GM19035 (cell line): ENCODE data around the gene YES1.
"Not testable (repeated sequence)": the region's sequence is repeated elsewhere in the genome, so short reads cannot be mapped to it uniquely, and the experiment has no call there.

Source experiments
- ATAC-seq: cut with Tn5 transposase; IDR thresholded peaks from one replicate; pipeline ENCODE4 v1.9.1; 2021; ENCODE audit not compliant: unreplicated experiment

The YES1 gene

DNA sequence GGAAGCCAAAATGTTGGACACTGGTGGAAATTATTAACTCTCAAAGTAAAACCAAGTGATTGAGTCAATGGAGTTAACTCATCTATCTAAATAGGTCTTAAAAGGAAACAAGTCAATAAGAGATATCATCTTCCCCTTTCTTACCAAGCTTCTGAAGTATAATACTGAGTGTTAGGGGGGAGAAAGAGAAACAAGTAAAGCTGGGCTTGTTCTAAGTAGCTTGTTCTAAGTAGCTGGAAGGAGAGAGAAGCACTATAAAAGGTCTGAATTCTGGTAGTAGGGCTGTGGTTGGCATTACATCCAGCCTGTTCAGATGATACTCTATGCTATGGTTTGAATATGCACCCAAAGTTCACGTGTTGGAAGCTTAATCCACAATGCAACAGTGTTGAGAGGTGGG, 26.8 kb downstream of the YES1 start:
- no peak for ATAC-seq

DNA sequence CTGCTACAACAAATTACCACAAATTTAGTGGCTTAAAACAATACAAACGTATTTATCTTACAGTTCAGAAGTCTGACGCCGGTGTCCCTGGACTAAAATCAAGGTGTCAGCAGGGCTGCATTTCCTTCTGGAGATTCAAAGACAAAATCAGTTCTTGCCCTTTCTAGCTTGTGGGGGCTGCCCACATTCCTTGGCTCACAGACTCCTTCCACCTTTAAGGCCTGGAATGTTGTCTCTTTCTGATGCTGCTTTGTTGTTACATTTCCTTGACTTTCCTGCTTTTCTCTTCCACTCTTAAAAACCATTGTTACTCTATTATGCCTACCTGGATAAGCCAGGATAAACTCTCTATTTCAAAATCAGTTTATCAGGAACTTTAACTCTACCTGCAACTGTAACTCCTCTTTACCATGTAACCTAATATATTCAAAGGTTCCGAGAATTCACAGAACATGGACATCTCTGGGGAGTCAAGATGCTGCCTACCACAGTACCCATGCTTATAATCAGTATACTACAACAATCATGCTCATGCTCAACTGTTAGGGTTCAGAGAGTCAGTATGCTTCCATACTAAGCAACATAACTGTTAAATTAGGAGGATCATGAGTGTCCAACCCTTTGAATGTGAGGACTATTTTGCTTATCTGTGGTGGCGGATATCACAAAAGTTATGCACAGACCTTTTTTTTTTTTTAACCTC, 27.4 kb downstream of the YES1 start:
- ATAC-seq, result no peak

DNA sequence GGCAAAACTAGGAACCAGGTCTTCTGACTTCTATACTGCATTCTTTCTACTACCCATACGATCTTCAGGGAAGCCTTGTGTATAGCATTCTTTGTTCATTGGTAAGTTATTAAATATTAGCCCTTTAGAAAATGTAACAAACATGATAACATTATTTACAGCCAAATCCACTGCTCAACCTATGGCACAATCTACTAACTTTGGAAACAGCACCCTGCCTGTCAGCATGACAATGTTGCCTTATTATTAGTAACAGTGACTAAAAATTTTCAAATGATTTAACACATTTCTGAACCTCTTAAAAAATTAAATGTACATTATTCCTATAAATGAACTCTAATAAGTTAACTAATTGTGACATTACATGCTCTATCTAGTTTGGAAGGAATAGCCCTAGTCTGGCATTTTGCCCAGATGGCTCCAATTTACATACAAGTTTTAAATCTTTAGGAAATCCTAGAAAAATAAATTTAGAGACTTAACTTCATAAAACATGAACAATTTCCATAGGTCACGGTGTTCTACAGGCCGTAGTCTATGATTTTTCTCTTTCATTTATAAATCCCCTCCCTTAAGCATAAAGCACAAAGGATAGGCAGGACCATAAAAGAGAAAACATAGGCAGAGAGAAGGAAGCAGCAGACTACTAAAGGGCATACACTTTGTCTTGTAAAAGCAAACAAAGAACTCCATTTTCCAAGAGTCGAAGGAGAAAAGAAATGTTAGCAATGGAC, 33.7 kb downstream of the YES1 start:
- no peak for ATAC-seq

GRCh38 chr18:777021-777420, 35.0 kb downstream of the YES1 start:
- ATAC-seq, result no peak

DNA sequence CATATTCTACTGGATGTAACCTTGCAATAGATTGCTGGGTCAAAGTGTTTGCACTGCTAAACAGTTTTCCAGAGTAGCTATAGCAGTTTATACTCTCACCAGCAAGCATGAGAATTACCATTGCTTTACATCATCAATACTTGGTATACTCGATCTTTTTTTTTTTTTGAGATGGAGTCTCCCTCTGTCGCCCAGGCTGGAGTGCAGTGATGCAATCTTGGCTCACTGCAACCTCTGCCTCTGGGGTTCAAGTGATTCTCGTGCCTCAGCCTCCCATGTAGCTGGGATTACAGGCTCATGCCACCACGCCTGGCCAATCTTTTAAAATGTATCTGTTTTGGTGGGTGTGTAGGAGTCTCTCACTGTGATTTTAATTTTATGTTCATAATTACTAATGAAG, 36.0 kb downstream of the YES1 start:
- ATAC-seq, result not testable (repeated sequence)

- ATAC-seq, result no peak
These were observed 37.2 kb downstream of the YES1 start for GRCh38 chr18:774811-775210.

DNA sequence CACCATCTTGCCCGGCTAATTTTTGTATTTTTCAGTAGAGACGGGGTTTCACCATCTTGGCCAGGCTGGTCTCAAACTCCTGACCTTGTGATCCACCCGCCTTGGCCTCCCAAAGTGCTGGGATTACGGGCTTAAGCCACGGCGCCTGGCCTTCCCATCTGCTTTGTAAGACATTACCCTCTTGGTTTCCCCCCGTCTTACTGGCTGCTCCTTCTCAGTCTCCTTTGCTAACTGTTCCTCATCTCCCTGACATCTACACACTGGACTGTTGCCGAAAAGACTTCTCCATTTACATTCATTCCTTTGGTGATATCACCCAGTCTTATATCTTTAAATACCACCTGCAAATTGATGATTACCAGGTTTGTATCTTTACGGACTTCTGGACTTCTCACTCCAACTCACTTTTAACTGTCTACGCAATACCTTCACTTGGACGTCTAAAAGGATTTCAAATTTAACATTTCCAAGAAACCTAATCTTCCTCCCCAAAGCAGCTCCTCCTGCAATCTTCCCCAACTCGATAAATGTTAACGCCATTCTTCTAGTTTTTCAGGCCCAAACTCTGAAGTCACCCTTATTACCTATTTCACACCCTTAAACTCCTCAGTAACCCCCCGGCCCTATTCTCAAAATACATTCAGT, 37.9 kb downstream of the YES1 start:
- no peak for ATAC-seq

DNA sequence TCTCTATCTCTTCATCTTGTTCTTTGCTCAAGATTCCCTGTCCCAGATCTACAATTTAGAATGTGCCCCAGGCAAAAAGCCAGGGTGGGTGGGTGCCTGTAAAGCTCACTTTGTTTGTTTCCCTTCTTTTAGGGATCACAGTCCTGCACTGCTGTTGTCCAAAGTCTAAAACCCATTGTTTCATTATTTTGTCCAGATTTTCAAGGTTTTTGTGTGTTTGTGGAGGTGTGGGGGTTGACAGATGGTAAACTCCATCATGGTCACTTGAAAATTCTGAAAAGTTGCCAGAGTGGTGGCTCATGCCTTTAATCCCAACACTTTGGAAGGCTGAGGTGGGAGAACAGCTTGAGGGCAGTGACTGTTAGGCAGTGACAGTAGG, 41.5 kb downstream of the YES1 start:
- no peak for ATAC-seq

GRCh38 chr18:767961-768360, 44.1 kb downstream of the YES1 start:
- ATAC-seq, result no peak

DNA sequence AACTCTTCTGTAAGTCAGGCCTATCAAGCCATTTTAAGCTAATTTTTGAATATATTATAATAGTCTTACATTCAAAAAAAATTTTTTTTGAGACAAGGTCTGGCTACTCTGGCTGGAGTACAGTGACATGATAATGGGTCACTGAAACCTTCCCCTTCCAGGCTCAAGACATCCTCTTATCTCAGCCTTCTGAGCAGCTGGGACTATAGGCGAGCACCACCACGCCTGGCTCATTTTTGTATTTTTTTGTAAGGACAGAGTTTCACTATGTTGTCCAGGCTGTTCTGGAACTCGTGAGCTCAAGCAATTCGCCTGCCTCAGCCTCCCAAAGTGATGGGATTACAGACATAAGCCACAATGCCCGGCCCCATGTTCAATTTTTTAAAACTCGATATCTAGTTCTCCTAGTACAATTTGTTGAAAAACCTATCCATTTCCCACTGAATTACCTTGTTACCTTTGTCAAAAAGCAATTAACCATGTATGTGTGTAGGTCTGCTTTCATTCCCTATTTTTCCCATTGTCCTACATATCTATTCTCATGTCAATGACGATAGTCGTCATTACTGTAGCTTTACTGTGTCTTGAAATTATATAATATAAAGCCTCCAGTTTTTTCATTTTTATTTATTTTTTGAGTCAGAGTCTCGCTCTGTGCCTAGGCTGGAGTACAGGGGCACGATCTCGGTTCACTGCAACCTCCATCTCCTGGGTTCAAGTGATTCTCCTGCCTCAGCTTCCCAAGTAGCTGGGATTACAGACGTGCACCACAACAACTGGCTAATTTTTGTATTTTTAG, 44.8 kb downstream of the YES1 start:
- no peak for ATAC-seq

DNA sequence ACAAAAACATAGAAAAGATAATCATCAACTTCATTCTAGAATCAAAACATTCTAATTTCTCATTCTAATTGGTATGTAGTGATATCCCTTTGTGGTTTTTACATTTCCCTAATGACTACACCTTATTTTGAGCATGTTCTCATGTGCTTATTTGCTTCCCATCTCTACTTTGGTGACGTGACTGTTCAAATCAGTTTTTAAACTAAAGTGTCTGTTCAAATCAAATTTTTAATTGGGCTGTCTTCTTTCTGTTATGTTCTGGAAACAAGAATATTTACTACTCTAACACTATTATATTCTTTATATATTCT, 45.5 kb downstream of the YES1 start:
- no peak for ATAC-seq

- ATAC-seq, result no peak
These were observed 46.1 kb downstream of the YES1 start for GRCh38 chr18:765764-766549.

GRCh38 chr18:759864-760263, 52.2 kb downstream of the YES1 start:
- ATAC-seq, result not testable (repeated sequence)

DNA sequence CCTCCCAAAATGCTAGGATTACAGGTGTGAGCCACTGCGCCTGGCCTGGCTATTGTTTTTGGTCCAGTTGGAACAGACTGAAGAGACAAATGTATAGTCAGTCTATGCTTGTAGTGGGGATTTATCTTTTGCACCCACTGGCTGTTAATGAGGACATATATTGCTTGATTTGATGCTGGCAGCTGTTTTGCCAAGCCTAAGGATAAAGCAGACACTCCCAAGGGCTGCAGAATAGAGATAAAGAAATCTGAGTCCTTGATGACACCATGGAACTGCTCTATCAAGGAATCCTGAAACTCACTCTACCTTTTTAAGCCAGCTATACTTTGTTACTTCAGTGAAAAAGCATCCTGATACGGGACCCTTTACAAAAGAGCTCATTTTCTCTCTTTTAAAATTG, 56.5 kb downstream of the YES1 start:
- ATAC-seq, result no peak

DNA sequence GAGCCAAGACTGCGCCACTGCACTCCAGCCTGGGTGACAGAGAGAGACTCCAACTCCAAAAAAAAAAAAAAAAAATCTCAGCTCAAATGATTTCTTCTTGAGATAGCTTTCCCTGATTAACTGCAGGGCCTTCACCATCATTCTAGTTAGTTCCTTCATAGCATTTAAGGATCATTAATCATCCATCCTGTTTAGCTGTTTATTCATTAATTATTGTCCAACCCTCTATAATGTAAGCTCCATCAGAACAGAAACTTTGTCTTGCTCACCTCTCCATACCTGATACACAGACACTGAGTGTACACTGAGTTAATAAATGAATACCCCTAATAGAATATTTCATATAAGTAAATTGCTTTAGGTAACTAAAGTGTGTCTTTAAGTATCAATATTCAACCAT, 57.4 kb downstream of the YES1 start:
- no peak for ATAC-seq

DNA sequence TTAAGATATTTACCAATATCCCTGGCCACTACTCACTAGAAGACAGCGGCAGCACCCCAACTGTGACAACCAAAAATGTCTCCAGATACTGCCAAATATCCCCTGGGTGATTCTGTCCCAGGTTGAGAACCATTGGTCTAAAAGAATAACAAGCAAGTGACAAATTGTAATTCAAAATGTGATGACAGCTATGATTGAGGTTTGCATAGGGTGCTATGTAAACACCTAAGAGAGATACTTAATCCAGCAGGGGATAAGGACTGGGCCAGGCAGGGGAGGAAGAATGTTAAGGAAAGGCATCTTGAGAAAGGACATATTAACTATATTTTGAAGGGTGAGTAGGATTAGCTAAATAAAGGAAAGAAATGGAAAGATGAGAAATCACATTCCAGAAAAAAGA, 61.6 kb downstream of the YES1 start:
- ATAC-seq, result no peak

DNA sequence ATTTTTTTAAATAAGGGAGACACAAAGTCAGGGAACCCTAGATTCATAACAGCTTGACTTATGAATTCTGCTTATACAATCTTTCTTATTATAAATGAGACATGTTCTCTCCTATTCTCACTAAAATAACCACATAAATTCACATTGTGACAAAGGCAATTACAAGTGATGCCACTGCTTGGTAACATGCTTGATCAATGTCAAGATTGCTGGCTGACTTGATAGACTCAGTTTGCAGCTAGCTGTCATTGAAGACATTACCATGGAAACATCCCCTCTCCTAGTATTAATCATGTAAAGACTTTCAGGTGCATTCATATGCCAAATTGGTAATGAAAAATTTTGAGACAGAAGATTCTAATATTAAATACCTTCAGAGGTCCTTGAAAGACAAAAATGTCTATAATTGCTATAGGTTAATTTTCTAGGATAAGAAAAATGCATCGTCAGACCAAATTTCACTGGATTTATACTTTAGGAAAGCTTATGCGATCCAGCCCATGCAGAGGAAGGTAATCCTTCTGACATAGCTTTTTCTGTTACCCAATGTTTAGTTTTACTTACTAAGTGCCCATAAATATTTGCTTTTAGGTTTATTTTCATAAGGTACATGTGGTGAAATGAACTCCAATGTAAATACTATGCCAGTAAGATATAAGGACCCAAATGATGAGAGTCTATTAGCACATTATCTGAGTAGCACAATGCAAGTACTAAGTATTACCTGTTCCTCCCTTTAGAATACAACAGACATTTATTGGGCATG, 67.0 kb downstream of the YES1 start:
- ATAC-seq, result no peak

DNA sequence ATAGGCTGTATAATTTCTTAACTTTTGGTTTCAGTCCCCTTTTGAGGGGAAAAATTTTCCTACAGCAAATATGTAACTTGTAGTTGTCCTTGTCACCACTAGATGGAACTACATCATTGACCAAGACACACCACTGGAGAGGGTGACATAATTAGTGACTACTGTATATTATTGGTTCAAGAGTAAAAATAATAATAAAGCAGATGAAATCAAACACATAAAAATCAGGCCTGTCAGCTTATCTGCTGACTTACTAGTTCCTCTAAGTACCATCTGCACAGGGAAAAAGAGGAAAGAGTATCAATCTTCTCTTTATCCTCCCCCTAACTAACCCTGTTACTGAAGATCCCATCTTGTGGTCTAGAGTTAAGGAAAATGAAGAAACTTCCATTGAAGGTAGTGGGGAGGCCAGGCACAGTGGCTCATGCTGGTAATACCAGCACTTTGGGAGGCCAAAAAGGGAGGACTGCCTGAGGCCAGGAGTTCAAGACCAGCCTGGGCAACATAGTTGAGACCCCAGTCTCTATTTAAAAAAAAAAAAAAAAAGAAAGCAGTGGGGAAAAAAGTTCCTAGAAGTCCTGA, 70.0 kb downstream of the YES1 start:
- peak; percentile 79 for ATAC-seq

GRCh38 chr18:732371-732770, 79.7 kb downstream of the YES1 start:
- ATAC-seq, result no peak

DNA sequence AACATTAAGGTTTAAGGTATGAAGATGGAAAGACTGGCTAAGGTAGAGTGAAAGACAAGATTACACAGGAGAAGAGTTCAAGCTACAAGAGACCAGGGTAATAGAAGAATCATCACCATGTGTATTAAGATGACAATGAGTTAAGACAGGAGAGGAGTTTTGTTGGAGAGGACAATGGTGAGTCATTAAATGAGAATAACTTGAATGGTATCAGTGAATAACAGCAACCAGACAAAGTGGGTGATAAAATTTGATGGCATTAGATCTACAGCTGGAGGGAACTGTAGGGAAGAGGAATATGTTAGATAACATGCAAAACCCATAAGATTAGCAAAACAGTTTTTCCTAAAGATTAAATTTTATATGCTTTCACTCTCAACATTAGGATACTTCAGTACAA, 80.9 kb downstream of the YES1 start:
- no peak for ATAC-seq
